PC-3 (cell line): Measurements from ENCODE around the gene COPS2.

ENCODE experiments used
- CTCF ChIP-seq: fragments of 300-600 bp; sonication (generic); conservative IDR thresholded peaks from 2 replicates; pipeline ENCODE4 v1.5.1; 2017; ENCODE audit warnings: antibody characterized with exemption, low read depth, mild to moderate bottlenecking, low read length
- EZH2 ChIP-seq: fragments of 300-600 bp; sonication (generic); IDR thresholded peaks from one replicate; pipeline ENCODE4 v1.6.1; 2017; ENCODE audit warnings: antibody characterized with exemption, mild to moderate bottlenecking, low read length; ENCODE audit not compliant: unreplicated experiment
- EZH2phosphoT487 ChIP-seq: fragments of 300-600 bp; sonication (generic); IDR thresholded peaks from 2 replicates; pipeline ENCODE4 v1.6.1; 2018; ENCODE audit warnings: mild to moderate bottlenecking, antibody characterized with exemption, low read length, borderline replicate concordance

GRCh38 chr15:49134683-49135341, 20.6 kb downstream of the COPS2 start:
- no peak for TF ChIP-seq CTCF
- no peak for TF ChIP-seq EZH2phosphoT487
- TF ChIP-seq EZH2, result no peak
